IMR-90 (cell line): ENCODE measurements around the gene TACC2.

Experiments
- CEBPB ChIP-seq: IDR thresholded peaks from 2 replicates; pipeline ENCODE4 v1.6.1; 2012; ENCODE audit warnings: low read depth, low read length, improper control_type of control experiment
- CHD1 ChIP-seq: IDR thresholded peaks from 2 replicates; pipeline ENCODE4 v1.6.1; 2012; ENCODE audit warnings: low read depth, low read length, improper control_type of control experiment
- CTCF ChIP-seq: conservative IDR thresholded peaks from 2 replicates; pipeline ENCODE4 v1.5.1; 2012; ENCODE audit warnings: mild to moderate bottlenecking, low read depth, low read length, improper control_type of control experiment
- ELK1 ChIP-seq: fragments of 150-350 bp; IDR thresholded peaks from 2 replicates; pipeline ENCODE4 v1.6.1; 2016; ENCODE audit warnings: low read depth, mild to moderate bottlenecking, low read length, moderate library complexity, borderline replicate concordance
- FOS ChIP-seq: fragments of 150-350 bp; IDR thresholded peaks from 2 replicates; pipeline ENCODE4 v1.6.1; 2016; ENCODE audit warnings: low read depth, low read length
- MAFK ChIP-seq: IDR thresholded peaks from 2 replicates; pipeline ENCODE4 v1.6.1; 2012; ENCODE audit warnings: low read depth, low read length, improper control_type of control experiment
- MXI1 ChIP-seq: IDR thresholded peaks from 2 replicates; pipeline ENCODE4 v1.6.1; 2012; ENCODE audit warnings: low read depth, mild to moderate bottlenecking, low read length, moderate library complexity, borderline replicate concordance
- POLR2A ChIP-seq: IDR thresholded peaks from 2 replicates; pipeline ENCODE4 v1.6.1; 2012; ENCODE audit warnings: mild to moderate bottlenecking, low read depth, low read length
- RAD21 ChIP-seq: IDR thresholded peaks from 2 replicates; pipeline ENCODE4 v1.6.1; 2012; ENCODE audit warnings: low read length, improper control_type of control experiment
- USF2 ChIP-seq: fragments of 150-350 bp; IDR thresholded peaks from 2 replicates; pipeline ENCODE4 v1.6.1; 2017; ENCODE audit warnings: mild to moderate bottlenecking, antibody characterized with exemption, low read length, low read depth

- no peak for TF ChIP-seq ELK1
- TF ChIP-seq USF2 = no peak
- TF ChIP-seq CTCF = peak; percentile 52
- TF ChIP-seq POLR2A = no peak
- TF ChIP-seq CHD1 = no peak
- no peak for TF ChIP-seq FOS
- no peak for TF ChIP-seq MXI1
- no peak for TF ChIP-seq MAFK
- no peak for TF ChIP-seq CEBPB
- TF ChIP-seq RAD21 = peak; percentile 47
Observed at GRCh38 chr10:122279725-122280141, 290.8 kb downstream of the TACC2 start.
